Neuronal stem cell (in vitro differentiated cells): ENCODE results near the gene ZNF892.

Experiments
- DNase-seq: peaks from one replicate; pipeline ENCODE4 v3.0.0-alpha.2; 2013; ENCODE audit warnings: low spot score
- H2AFZ ChIP-seq: one replicate; pipeline ENCODE4 v1.6.1; 2013; ENCODE audit warnings: mild to moderate bottlenecking, low read length, inconsistent platforms
- H2AK5ac ChIP-seq: 2 replicates; pipeline ENCODE4 v1.6.1; 2013; ENCODE audit warnings: low read depth, mild to moderate bottlenecking, inconsistent platforms, low read length, moderate library complexity, mixed read lengths
- H2BK120ac ChIP-seq: 2 replicates; pipeline ENCODE4 v1.6.1; 2013; ENCODE audit warnings: low read depth, mild to moderate bottlenecking, inconsistent platforms, low read length, moderate library complexity, mixed read lengths
- H2BK12ac ChIP-seq: one replicate; pipeline ENCODE4 v1.6.1; 2013; ENCODE audit warnings: low read length, inconsistent platforms
- H2BK15ac ChIP-seq: 2 replicates; pipeline ENCODE4 v1.6.1; 2013; ENCODE audit warnings: mild to moderate bottlenecking, low read length, inconsistent platforms, mixed read lengths
- H2BK5ac ChIP-seq: one replicate; pipeline ENCODE4 v1.6.1; 2013; ENCODE audit warnings: inconsistent platforms, mild to moderate bottlenecking, low read length, moderate library complexity
- H3K14ac ChIP-seq: one replicate; pipeline ENCODE4 v1.6.1; 2013; ENCODE audit warnings: low read length, inconsistent platforms
- H3K18ac ChIP-seq: 2 replicates; pipeline ENCODE4 v1.6.1; 2013; ENCODE audit warnings: low read length, inconsistent platforms
- H3K23ac ChIP-seq: 2 replicates; pipeline ENCODE4 v1.6.1; 2013; ENCODE audit warnings: low read depth, mild to moderate bottlenecking, mixed read lengths, low read length, inconsistent platforms; ENCODE audit not compliant: poor library complexity
- H3K27ac ChIP-seq: replicated peaks from 3 replicates; pipeline ENCODE4 v1.5.1; 2013; ENCODE audit warnings: low read length, inconsistent platforms
- H3K27me3 ChIP-seq, 3 experiments: 2 replicates each; pipeline ENCODE4 v1.6.1; 2013; ENCODE audit warnings: low read length in 3 of 3, mild to moderate bottlenecking in 2 of 3, inconsistent platforms in 1 of 3, low read depth in 1 of 3, mixed read lengths in 1 of 3, moderate library complexity in 1 of 3; ENCODE audit not compliant: control insufficient read depth in 3 of 3, insufficient read depth in 3 of 3
- H3K36me3 ChIP-seq, 2 donors: replicated peaks in 1 of 2; 2 replicates each; pipeline ENCODE4 v1.6.1; 2013; ENCODE audit warnings: low read length in 2 of 2; ENCODE audit not compliant: control insufficient read depth in 2 of 2, insufficient read depth in 2 of 2
- H3K4ac ChIP-seq: 2 replicates; pipeline ENCODE4 v1.6.1; 2013; ENCODE audit warnings: inconsistent platforms, mild to moderate bottlenecking, low read length, moderate library complexity
- H3K4me1 ChIP-seq, 2 donors: 1 replicate in 1 of 2; 2 replicates in 1 of 2; pipeline ENCODE4 v1.6.1; 2013; ENCODE audit warnings: low read length in 2 of 2, low read depth in 1 of 2; ENCODE audit not compliant: control insufficient read depth in 2 of 2, insufficient read depth in 1 of 2
- H3K4me2 ChIP-seq: one replicate; pipeline ENCODE4 v1.6.1; 2013; ENCODE audit warnings: mild to moderate bottlenecking, low read length, inconsistent platforms; ENCODE audit not compliant: insufficient read depth, poor library complexity, severe bottlenecking
- H3K4me3 ChIP-seq, 2 donors: 2 replicates each; pipeline ENCODE4 v1.5.1; 2013; ENCODE audit warnings: low read length in 2 of 2, mild to moderate bottlenecking in 2 of 2, inconsistent platforms in 1 of 2, moderate library complexity in 1 of 2
- H3K79me1 ChIP-seq: one replicate; pipeline ENCODE4 v1.6.1; 2013; ENCODE audit warnings: low read depth, mild to moderate bottlenecking, inconsistent platforms, low read length, moderate library complexity
- H3K9ac ChIP-seq: one replicate; pipeline ENCODE4 v1.6.1; 2013; ENCODE audit warnings: mild to moderate bottlenecking, low read depth, low read length, inconsistent platforms; ENCODE audit not compliant: poor library complexity
- H3K9me3 ChIP-seq, 2 donors: replicated peaks in 1 of 2; 2 replicates each; pipeline versions ENCODE3 to v1.6.1; 2013; ENCODE audit warnings: low read length in 2 of 2, mild to moderate bottlenecking in 2 of 2, inconsistent platforms in 1 of 2, low read depth in 1 of 2, mixed read lengths in 1 of 2, moderate library complexity in 1 of 2; ENCODE audit not compliant: control insufficient read depth in 2 of 2, insufficient read depth in 1 of 2
- H4K8ac ChIP-seq: one replicate; pipeline ENCODE4 v1.6.1; 2013; ENCODE audit warnings: low read depth, mild to moderate bottlenecking, inconsistent platforms, low read length, moderate library complexity
- H4K91ac ChIP-seq: one replicate; pipeline ENCODE4 v1.6.1; 2013; ENCODE audit warnings: low read length, low read depth, mild to moderate bottlenecking, inconsistent platforms; ENCODE audit not compliant: poor library complexity
- WGBS, 2 donors: extraction: QIAGEN DNeasy Blood & Tissue Kit; methylation state at CpG; one replicate each; pipeline ENCODE4 v1.1.7; 2013; ENCODE audit warnings: missing lambda C conversion rate in 2 of 2, mixed read lengths in 1 of 2; ENCODE audit not compliant: insufficient read length in 2 of 2, insufficient replicate concordance in 1 of 2; ENCODE audit errors: extremely low coverage in 2 of 2; 5-methylcytosine and 5-hydroxymethylcytosine counted together

ZNF892 gene

GRCh38 chr2:95215018-95215612, 7.8 kb downstream of the ZNF892 start:
- H4K8ac ChIP-seq: no peak overlapping the region
- no peak overlapping the region for H3K4me3 ChIP-seq

GRCh38 chr2:95220449-95220848, 13.1 kb downstream of the ZNF892 start:
- H3K79me1 ChIP-seq: peaks cover 2% of the 10 kb centered on the region
- peaks cover 41 to 91% of the 10 kb centered on the region in 2 donors for H3K9me3 ChIP-seq
- no peak overlapping the region for H3K4me2 ChIP-seq
- H3K4me3 ChIP-seq: no peak overlapping the region
- H3K36me3 ChIP-seq: peaks cover 13 to 37% of the 10 kb centered on the region in 2 donors
- no peak overlapping the region for H4K91ac ChIP-seq
- H2BK5ac ChIP-seq: no peak overlapping the region
- H3K18ac ChIP-seq: no peak overlapping the region
- no peaks in the 10 kb centered on the region for H3K27me3 ChIP-seq
- H3K27ac ChIP-seq: no peak overlapping the region
- no peak overlapping the region for H2AFZ ChIP-seq
- WGBS, 2 donors: no CpG with 5 or more reads among the region's 3 CpGs
- H2BK12ac ChIP-seq: no peak overlapping the region
- no peak overlapping the region for H4K8ac ChIP-seq
- no peak overlapping the region for H2AK5ac ChIP-seq
- no peak overlapping the region for H3K9ac ChIP-seq
- H3K4me1 ChIP-seq: no peaks in the 10 kb centered on the region
- H2BK15ac ChIP-seq: no peak overlapping the region
- no peak overlapping the region for H2BK120ac ChIP-seq
- H3K23ac ChIP-seq: no peak overlapping the region
- no peak overlapping the region for H3K4ac ChIP-seq
- DNase-seq: no peak
- H3K14ac ChIP-seq: no peak overlapping the region

More at GRCh38 chr2:95215018-95215612, 7.8 kb downstream of the ZNF892 start:
- H3K4me1 ChIP-seq: no peaks in the 10 kb centered on the region
- no peaks in the 10 kb centered on the region for H3K27me3 ChIP-seq
- H3K79me1 ChIP-seq: peaks cover 2% of the 10 kb centered on the region
- H2BK12ac ChIP-seq: no peak overlapping the region
- H2AK5ac ChIP-seq: no peak overlapping the region
- H3K14ac ChIP-seq: no peak overlapping the region
- no peak overlapping the region for H2BK120ac ChIP-seq
- DNase-seq: no peak
- H3K4me2 ChIP-seq: no peak overlapping the region
- no peak overlapping the region for H2BK5ac ChIP-seq
- H3K9ac ChIP-seq: no peak overlapping the region
- H3K18ac ChIP-seq: no peak overlapping the region
- H4K91ac ChIP-seq: no peak overlapping the region
- H2AFZ ChIP-seq: no peak overlapping the region
- no CpG with 5 or more reads among the region's 6 CpGs for WGBS, 2 donors
- H3K27ac ChIP-seq: no peak overlapping the region
- H3K23ac ChIP-seq: no peak overlapping the region
- H3K36me3 ChIP-seq: peaks cover 40 to 91% of the 10 kb centered on the region in 2 donors
- H2BK15ac ChIP-seq: no peak overlapping the region
- no peak overlapping the region for H3K4ac ChIP-seq
- H3K9me3 ChIP-seq: peaks cover 58 to 98% of the 10 kb centered on the region in 2 donors

- no peak overlapping the region for H3K4me2 ChIP-seq
- H3K9ac ChIP-seq: no peak overlapping the region
- no peak overlapping the region for H3K14ac ChIP-seq
- no peaks in the 10 kb centered on the region for H3K27me3 ChIP-seq
- no peak overlapping the region for H2AFZ ChIP-seq
- no peak overlapping the region for H4K91ac ChIP-seq
- no peaks in the 10 kb centered on the region for H3K79me1 ChIP-seq
- H2AK5ac ChIP-seq: no peak overlapping the region
- H3K27ac ChIP-seq: no peak overlapping the region
- no peak overlapping the region for H4K8ac ChIP-seq
- no peak overlapping the region for H3K18ac ChIP-seq
- no peak overlapping the region for H2BK5ac ChIP-seq
- H3K4me3 ChIP-seq: no peak overlapping the region
- H3K9me3 ChIP-seq: peaks cover 16 to 47% of the 10 kb centered on the region in 2 donors
- no peak overlapping the region for H3K23ac ChIP-seq
- H2BK120ac ChIP-seq: no peak overlapping the region
- peaks cover 0 to 2% of the 10 kb centered on the region in 2 donors for H3K36me3 ChIP-seq
- H2BK12ac ChIP-seq: no peak overlapping the region
- no peak overlapping the region for H3K4ac ChIP-seq
- no peak for DNase-seq
- no peak overlapping the region for H2BK15ac ChIP-seq
- no peaks in the 10 kb centered on the region for H3K4me1 ChIP-seq
Observed at GRCh38 chr2:95225658-95226057, 18.3 kb downstream of the ZNF892 start.

GRCh38 chr2:95231723-95232122, 24.4 kb downstream of the ZNF892 start:
- no peaks in the 10 kb centered on the region for H3K36me3 ChIP-seq
- H3K27me3 ChIP-seq: no peaks in the 10 kb centered on the region
- no peak overlapping the region for H2AFZ ChIP-seq
- no peak overlapping the region for H2BK15ac ChIP-seq
- H2BK5ac ChIP-seq: no peak overlapping the region
- no peak overlapping the region for H2AK5ac ChIP-seq
- H3K23ac ChIP-seq: no peak overlapping the region
- no peak overlapping the region for H4K8ac ChIP-seq
- H2BK12ac ChIP-seq: no peak overlapping the region
- no peak overlapping the region for H3K27ac ChIP-seq
- no peaks in the 10 kb centered on the region for H3K4me1 ChIP-seq
- no peak overlapping the region for H2BK120ac ChIP-seq
- no CpG with 5 or more reads among the region's 3 CpGs for WGBS, 2 donors
- H3K9ac ChIP-seq: no peak overlapping the region
- H3K4me3 ChIP-seq: no peak overlapping the region
- no peaks in the 10 kb centered on the region for H3K79me1 ChIP-seq
- H3K4ac ChIP-seq: no peak overlapping the region
- peak; percentile 65 for DNase-seq
- H3K9me3 ChIP-seq: peaks cover 7 to 10% of the 10 kb centered on the region in 2 donors
- H3K18ac ChIP-seq: no peak overlapping the region
- no peak overlapping the region for H3K14ac ChIP-seq
- no peak overlapping the region for H4K91ac ChIP-seq
- no peak overlapping the region for H3K4me2 ChIP-seq
